HG03108 (cell line): ENCODE data around the gene IL22.
A peak's percentile ranks its signal among the peaks of the same experiment; 100 is the strongest.

Experiments used
- ATAC-seq: cut with Tn5 transposase; IDR thresholded peaks from one replicate; pipeline ENCODE4 v1.9.1; 2021; ENCODE audit warnings: moderate library complexity; ENCODE audit not compliant: unreplicated experiment

IL22 gene

GRCh38 chr12:68253504-68253903, at the start of gene IL22:
TSS of gene IL22 (minus strand) at chr12:68253604. CDS start at chr12:68253448, 156 bp downstream.
- ATAC-seq = no peak

GRCh38 chr12:68297929-68298328, 44.5 kb upstream of the IL22 start:
- ATAC-seq = no peak

DNA sequence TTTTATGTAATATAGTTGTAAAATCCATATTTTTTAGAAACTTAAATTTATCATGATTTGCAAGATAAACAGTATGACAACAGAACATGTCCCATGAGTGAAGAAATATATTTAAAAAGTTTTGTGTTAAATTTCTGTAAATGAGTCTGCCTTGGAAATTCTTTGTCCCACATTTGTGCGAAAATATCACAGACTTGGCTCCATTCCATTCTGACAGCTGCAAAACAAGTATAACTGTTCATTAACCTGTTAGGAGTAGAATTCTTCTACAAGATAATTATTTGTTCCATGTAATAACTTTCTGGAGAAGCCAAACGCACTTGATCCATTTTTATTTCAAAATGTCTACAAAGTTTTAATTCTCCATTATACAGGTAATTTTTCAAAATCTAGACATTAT, 40.8 kb upstream of the IL22 start:
- ATAC-seq = no peak

- ATAC-seq = no peak
These were observed 39.9 kb upstream of the IL22 start for GRCh38 chr12:68293347-68293746.

GRCh38 chr12:68292151-68292943, 38.9 kb upstream of the IL22 start:
- no peak for ATAC-seq

DNA sequence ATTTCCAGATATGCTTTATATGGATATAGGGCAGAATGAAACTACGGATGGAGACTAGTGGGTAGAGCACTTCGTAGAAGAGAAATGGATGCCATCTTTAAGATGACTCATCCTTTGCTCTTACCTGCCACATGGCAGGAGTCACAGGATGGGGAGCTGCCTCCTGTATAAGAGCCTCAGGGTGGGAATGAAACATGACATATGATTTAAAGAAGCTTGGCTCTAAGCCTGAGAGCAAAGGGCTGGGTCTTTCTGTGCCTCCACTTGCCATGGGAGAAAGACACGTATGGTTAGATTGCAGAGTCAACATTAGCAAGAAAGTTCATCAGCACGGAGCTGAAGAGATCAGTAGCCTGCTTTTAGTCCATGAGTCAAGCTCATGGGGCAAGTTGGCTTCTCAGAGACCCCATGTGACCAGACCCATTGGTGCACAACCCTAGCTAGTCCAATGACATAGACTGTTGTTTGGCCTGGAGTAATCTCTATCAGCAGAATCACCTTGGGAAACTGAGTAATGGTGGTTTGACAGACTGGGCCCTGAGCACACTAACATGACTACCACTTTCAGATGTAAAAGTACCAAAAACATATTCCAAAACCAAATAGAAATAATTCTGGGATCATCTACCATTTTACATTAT, 38.1 kb upstream of the IL22 start:
- ATAC-seq = no peak

DNA sequence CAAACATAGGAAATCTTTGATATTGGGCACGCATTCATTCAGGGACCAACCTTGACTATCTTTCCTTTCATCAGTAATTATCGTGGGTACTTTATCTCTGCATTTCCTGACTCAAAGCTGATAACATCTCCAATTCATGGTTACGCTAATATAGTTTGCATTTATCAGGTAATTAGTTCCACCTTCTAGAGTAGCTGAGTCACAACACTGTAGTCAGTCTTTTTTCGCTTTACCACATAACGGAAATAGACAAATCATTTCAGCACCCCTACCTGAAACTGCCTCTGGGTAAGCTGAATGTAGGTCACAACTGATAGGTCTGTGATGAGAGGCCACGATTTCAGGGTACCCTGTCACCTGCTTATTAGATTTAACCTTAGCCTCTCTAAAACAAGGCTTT, 36.7 kb upstream of the IL22 start:
- peak; percentile 100 for ATAC-seq

DNA sequence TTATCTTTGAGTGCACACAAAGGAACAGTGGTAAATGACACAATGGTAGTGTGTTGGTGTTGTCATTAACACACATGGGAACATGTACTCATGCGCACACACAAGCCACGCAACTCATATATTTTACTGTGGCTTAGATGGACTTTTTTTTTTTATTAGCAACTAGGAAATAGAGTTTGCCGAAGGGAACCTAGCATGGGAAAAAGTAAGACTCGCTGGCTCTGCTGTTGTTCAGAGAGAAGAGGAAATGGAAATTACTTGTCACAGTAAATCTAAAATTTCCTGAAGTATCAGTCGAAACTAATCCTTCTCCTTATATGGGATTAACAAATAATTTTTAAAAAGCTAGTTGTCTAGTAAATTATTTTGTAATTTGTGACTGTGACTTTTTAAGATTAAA, 33.7 kb upstream of the IL22 start:
- ATAC-seq = no peak

- no peak for ATAC-seq
These were observed 33.0 kb upstream of the IL22 start for GRCh38 chr12:68286396-68286795.

- no peak for ATAC-seq
These were observed 32.1 kb upstream of the IL22 start for GRCh38 chr12:68285541-68285940.

GRCh38 chr12:68281322-68282077, 28.1 kb upstream of the IL22 start:
- no peak for ATAC-seq

DNA sequence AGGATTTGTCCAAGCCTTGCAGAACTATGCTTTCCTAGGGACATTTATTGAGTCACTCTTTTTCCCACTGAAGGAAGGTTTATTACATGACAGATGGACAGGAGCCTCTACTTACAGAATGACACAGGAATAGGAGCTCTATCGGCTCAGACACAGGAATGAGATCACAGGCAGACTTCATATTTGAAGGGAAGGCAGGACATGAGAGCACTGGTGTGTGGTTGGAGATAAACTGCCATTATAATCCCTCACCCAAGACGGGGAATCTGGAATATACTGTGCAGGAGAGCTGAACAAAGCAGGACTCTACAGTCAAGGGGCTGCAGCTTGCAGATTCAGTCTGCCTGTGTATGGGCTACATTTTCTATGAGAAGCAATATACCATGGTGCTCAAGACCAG, 26.8 kb upstream of the IL22 start:
- no peak for ATAC-seq

- no peak for ATAC-seq
These were observed 26.0 kb upstream of the IL22 start for GRCh38 chr12:68279227-68280054.

GRCh38 chr12:68276402-68276930, 23.1 kb upstream of the IL22 start:
- ATAC-seq = no peak

DNA sequence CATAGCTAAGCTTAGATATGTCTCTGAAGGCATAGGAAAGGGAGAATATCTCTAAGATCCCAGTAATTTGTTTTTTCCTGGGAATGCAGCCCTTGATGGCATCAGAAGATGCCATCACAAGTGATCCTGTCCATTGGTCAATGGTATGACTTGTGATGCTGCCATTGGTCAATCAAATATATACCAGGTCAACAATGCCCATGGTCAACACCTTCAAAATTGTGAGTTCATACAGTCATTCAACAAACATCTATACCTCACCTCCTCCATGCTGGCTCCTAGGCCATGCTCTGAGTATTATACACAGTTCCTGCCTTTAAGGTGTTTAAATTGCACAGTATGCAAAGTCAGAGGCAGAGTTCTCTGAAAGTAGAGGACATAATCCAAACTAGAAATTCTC, 19.3 kb upstream of the IL22 start:
- ATAC-seq = no peak

DNA sequence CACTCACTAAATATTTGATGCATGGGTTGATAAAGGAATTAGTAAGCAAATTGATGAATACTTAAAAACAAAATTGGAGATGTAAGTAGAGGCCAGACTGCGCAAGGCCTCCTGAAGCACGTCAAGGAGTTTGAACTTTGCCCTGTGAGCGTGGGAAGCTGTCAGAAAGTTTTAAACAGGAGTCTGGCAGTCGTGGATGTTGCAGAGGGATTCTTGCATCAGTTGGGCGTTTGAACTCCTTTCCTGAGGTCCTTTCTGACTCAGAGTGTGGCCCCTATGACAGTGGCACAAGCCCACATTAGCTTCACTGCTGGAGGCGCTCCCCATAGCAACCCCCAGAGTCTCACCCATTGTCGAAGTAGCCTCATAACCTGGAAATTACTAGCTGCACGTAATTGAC, 17.9 kb upstream of the IL22 start:
- no peak for ATAC-seq

GRCh38 chr12:68270358-68270757, 17.0 kb upstream of the IL22 start:
- ATAC-seq = no peak

- ATAC-seq = no peak
These were observed 16.4 kb upstream of the IL22 start for GRCh38 chr12:68269779-68270178.

- ATAC-seq = no peak
These were observed 15.6 kb upstream of the IL22 start for GRCh38 chr12:68268967-68269366.

DNA sequence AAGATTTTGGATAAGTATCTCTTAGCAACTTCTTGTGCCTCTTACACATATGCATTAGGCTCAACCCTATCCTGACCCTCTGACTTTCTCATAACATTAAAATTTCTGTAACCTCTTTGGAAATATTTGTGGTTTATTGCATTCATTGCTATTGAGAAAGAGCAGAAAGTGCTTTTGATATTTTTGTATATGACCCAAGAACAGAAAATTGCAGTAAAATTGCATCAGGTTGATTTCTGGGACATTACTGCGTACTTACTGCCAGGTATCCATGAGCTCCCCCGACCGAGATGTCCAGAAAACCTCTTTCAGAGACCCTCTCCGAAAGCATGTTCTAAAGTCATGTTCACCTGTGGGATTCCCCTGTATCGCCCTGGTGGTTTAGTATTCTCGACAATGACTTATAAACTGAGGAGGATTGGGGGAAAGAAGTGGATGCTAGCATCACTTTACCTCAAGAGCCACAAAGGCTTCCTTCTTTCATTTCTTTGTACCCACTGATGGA, 14.5 kb upstream of the IL22 start:
- ATAC-seq = no peak

- no peak for ATAC-seq
These were observed 11.5 kb upstream of the IL22 start for GRCh38 chr12:68264857-68265256.
